22Rv1 (cell line): ENCODE results near the gene ZBTB7A.

Source experiments
- ZFX ChIP-seq: fragments of 450-650 bp; IDR thresholded peaks from 2 replicates; pipeline ENCODE4 v1.6.1; 2017; ENCODE audit warnings: antibody characterized with exemption, borderline replicate concordance
- TF ChIP-seq, protein P1 (sequence below): fragments of 450-650 bp; IDR thresholded peaks from 2 replicates; pipeline ENCODE4 v1.5.1; 2017; ENCODE audit warnings: mild to moderate bottlenecking

DNA sequence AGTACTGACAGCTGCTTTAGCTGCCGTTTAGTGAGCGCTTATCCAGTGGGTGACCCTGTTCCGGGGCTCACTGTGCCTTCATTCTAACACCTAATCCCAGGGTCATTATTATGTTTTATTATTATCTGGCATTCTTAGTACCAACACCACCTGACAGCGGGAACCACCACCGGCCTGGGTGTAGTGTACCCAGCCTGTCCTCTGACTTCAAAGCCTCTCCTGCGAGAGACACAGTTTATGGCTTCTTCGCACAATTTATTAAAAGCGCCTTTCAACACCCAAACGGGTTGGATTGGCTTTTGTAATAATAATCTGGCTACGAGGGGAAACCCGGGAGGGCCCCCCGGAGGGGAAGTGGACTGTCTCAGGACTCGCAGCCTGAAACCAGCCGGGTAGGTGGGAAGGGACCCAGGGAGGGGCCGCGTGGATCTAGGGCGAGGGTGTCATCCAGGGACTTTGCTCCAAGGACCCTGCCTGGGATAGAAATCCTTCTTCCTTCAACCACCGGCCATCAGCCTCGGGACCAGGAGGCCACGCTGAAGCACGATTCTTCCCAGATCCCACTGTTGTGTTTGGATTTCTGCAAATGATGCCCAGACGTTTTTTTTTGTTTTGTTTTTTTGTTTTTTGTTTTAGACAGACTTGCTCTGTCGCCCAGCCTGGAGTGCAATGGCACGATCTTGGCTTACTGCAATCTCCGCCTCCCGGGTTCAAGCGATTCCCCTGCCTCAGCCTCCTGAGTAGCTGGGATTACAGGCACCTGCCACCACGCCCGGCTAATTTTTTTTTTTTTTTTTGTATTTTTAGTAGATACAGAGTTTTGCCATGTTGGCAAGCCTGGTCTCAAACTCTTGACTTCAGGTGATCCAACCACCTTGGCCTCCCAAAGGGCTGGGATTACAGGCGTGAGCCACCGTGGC, 1.6 kb upstream of the ZBTB7A start:
- TF ChIP-seq, protein P1, sequence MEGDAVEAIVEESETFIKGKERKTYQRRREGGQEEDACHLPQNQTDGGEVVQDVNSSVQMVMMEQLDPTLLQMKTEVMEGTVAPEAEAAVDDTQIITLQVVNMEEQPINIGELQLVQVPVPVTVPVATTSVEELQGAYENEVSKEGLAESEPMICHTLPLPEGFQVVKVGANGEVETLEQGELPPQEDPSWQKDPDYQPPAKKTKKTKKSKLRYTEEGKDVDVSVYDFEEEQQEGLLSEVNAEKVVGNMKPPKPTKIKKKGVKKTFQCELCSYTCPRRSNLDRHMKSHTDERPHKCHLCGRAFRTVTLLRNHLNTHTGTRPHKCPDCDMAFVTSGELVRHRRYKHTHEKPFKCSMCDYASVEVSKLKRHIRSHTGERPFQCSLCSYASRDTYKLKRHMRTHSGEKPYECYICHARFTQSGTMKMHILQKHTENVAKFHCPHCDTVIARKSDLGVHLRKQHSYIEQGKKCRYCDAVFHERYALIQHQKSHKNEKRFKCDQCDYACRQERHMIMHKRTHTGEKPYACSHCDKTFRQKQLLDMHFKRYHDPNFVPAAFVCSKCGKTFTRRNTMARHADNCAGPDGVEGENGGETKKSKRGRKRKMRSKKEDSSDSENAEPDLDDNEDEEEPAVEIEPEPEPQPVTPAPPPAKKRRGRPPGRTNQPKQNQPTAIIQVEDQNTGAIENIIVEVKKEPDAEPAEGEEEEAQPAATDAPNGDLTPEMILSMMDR, result no peak
- no peak for TF ChIP-seq ZFX
